Left colon (tissue), 2 donors: ENCODE measurements around the gene APOBEC3C. TPM values are rescaled to one million over a fixed set of nuclear protein-coding genes. Genes with fewer than 3 reads are reported as not detected.
"Not testable (repeated sequence)": the region's sequence is repeated elsewhere in the genome, so short reads cannot be mapped to it uniquely, and the experiment has no call there.

Experiments
- ATAC-seq: fragments of 200-7000 bp; cut with Tn5 transposase; one replicate; pipeline ENCODE4 v1.9.1; 2020; ENCODE audit warnings: mild to moderate bottlenecking, moderate library complexity
- DNase-seq, 2 donors: peaks; one replicate each; pipeline ENCODE4 v3.0.0-alpha.2; 2020
- intact Hi-C, 2 donors: fragments of 100-400 bp; cut with DNase I in 1 of 2; cut with micrococcal nuclease in 1 of 2; formaldehyde crosslinking; loops; one replicate each; pipeline versions ENCODE4 v1.11.2 to v1.14.0; 2022; cut with DNase I, micrococcal nuclease
- total RNA-seq, 2 donors: library from RNA; stranded (reverse); fragmentation: NEBNext Ultra II Directional; extraction: Animal tissue kit (Norgen Biotek cat#: 25700); gene quantifications; one replicate each; pipeline ENCODE4 v1.2.1, GENCODE V29; 2021
- donor health status: DM: no; HTN: no; CAD: no.
- donor health status: DM: yes; HTN: yes; CAD: no.

Gene APOBEC3C
- total RNA-seq, 2 donors from 2014 or later, result 19.9 to 37.7 TPM

DNA sequence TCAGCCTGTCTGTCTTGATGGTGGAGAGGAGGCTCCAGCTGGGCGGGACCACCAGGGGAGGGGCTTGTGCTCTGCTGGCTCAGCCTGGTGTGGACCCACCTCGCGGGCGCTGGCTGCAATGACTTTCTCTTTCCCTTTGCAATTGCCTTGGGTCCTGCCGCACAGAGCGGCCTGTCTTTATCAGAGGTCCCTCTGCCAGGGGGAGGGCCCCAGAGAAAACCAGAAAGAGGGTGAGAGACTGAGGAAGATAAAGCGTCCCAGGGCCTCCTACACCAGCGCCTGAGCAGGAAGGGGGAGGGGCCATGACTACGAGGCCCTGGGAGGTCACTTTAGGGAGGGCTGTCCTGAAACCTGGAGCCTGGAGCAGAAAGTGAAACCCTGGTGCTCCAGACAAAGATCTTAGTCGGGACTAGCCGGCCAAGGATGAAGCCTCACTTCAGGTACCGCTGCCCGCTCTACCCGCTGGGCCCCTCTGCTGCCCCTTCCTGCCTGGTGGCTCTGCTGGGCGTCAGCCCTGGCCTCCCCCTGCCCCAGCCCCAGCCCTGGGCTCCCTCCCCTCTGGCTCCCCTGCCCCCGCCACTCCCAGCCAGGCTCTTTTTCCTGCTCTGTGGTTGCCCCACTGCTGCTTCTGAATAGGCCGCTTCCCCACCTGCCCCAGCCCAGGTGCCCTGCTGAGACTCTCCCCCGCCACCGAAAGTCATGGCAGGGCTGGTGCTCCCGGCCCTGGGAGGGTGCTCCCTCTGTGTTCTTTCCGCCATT, 26.7 kb downstream of the APOBEC3C start, which contains the start of gene APOBEC3F:
Gene APOBEC3F (plus strand): TSS at position 327 of the 759 bp plus-strand sequence. CDS start 97 bp downstream, at position 424.
- ATAC-seq (peak; percentile 91), DNase-seq (peak; percentile 51 to 72)
- intact Hi-C loops, result not testable (repeated sequence)

DNA sequence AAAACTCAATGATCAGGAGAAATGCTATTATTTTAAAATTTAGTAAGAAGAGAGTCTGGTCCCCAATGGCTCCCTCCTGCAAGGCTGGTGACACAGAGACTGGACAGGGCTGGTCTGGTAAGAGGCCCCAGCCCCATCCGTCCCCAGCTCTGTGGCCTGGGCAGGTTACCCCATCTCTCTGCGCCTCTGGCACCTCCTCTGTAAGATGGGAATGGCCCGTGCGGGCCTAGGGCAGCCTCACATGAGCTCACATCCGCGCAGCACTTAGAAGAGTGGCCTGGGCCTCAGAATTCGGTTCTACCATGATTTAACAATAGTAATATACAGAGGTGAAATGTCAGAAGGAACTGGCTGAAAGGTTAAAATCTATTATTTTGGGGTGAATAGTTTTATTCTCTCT, 27.9 kb downstream of the APOBEC3C start:
- ATAC-seq (no peak), DNase-seq (no peak)
- intact Hi-C loops, result no loop called here

DNA sequence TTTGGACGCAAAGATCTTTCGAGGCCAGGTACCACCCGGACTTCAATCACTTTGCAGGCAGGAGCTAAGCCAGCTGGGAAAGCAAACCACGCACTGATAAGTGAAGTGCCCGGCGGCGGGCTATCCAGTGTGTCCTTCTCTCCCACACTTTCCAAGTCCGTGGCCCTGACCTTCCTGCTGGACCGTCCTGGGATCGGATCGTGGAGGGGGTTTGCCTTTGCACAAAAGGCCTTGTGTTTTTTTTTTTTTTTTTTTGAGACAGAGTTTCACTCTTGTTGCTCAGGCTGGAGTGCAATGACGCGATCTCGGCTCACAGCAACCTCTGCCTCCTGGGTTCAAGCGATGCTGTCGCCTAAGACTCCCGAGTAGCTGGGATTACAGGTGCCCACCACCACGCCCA, 29.0 kb downstream of the APOBEC3C start:
- intact Hi-C loops, DNase-seq, ATAC-seq: not testable (repeated sequence)

DNA sequence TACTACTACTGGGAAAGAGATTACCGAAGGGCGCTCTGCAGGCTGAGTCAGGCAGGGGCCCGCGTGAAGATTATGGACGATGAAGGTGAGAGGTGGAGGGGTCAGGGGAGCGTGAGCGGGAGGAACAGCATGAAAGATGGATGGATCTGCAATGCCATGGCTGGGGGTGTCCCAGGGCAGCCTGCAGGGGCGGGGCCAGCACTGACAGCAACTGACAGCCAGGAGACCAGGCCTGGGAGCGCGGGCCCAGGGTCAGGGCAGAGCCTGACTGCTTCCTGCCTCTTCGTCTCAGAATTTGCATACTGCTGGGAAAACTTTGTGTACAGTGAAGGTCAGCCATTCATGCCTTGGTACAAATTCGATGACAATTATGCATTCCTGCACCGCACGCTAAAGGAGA, 31.1 kb downstream of the APOBEC3C start:
- ATAC-seq, intact Hi-C loops, DNase-seq: not testable (repeated sequence)

DNA sequence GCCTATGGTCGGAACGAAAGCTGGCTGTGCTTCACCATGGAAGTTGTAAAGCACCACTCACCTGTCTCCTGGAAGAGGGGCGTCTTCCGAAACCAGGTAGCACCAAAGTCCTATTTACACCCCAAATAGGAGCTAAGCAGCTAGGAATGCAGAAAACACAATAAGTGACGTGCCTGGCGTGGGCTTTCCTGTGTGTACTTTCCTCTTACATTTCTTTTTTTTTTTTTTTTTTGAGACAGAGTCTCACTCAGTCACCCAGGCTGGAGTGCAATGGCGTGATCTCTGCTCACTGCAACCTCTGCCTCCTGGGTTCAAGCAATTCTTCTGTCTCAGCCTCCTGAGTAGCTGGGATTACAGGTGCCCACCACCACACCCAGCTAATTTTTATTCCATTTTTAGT, 35.4 kb downstream of the APOBEC3C start:
- ATAC-seq, intact Hi-C loops: not testable (repeated sequence)

DNA sequence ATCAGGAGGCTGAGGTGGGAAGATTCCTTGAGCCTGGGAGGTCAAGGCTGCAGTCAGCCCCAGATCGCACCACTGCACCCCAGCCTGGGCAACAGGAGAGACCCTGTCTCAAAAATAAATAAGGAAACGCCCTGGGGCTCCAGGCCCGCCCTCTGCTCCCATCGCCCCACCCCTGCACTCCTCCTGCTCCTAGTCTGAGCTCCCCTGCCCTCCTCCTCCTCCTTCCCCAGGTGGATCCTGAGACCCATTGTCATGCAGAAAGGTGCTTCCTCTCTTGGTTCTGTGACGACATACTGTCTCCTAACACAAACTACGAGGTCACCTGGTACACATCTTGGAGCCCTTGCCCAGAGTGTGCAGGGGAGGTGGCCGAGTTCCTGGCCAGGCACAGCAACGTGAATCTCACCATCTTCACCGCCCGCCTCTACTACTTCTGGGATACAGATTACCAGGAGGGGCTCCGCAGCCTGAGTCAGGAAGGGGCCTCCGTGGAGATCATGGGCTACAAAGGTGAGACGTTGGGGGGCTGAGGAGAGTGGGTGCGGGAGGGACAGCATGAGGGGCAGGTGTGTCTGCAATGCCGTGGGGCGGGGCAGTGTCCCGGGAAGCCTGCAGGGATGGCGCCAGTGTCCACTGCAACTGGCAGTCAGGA, 37.9 kb downstream of the APOBEC3C start:
- ATAC-seq, DNase-seq, intact Hi-C loops: not testable (repeated sequence)

More for the DNA sequence above, 35.4 kb downstream of the APOBEC3C start:
- not testable (repeated sequence) for DNase-seq

DNA sequence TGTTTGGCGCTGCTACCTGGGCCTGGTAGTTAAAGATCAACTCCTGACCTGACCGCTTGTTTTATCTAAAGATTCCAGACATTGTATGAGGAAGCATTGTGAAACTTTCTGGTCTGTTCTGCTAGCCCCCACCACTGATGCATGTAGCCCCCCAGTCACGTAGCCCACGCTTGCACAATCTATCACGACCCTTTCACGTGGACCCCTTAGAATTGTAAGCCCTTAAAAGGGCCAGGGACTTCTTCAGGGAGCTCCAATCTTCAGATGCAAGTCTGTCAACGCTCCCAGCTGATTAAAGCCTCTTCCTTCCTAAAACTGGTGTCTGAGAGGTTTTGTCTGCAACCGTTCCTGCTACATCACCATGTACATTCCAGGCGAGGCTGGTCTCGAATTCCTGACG, 41.6 kb downstream of the APOBEC3C start:
- ATAC-seq, result no peak
- intact Hi-C loops, result no loop called here
- no peak for DNase-seq

DNA sequence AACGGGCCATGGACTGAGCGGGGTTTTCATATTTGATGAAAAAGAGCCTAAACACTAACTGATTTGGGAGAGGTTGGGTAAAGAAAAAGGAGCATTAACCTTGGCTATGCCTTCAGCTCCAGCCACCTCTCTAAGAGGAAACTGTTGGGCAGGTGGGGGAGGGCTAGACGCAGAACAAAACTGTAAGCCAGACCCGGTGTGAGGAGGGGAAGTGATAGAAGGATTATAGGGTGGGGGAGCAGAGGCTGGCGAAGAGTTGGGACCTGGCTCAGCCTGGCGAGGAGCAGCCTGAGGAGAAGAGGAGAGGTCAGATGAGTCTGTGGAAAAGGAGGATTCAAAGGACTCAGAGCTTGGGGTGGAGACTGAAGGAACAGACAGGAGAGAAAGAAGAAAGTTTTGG, 47.2 kb downstream of the APOBEC3C start:
- intact Hi-C loops, ATAC-seq, DNase-seq: not testable (repeated sequence)

DNA sequence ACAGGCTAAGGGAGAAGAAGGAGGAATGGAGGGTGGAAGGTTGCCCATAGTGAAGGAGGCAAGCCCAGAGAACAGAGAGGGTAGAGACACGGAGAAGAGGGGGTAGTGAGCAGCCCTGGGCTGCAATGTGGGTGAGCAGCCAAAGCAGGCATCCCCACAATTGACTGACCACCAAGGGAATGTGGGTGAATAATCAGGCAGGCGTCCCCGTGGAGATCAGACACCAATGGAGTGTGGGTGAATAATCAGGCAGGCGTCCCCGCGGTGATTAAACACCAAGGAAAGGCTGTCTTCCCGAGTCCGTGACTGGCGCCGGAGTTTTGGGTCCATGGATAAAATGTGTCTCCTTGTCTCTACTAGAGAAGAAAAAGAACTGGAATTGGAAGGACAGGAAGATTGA, 47.9 kb downstream of the APOBEC3C start:
- DNase-seq, intact Hi-C loops, ATAC-seq: not testable (repeated sequence)

DNA sequence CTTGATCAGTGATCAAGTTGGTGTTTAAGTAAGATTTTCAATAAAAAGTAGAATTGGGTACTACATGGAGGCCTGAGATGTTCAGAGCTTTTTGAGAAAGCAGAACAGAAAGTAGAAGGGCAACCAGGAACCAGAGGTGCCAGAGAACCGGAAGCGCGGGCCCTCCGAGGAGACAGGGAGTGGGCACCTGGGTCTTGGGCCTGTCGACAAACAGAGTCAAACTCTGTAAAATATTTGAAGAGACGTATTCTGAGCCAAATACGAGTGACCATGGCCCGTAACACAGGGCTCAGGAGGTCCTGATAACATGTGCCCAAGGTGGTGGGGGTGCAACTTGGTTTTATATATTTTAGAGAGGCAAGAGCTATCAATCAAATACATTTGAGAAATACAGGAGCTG, 49.8 kb downstream of the APOBEC3C start:
- ATAC-seq, DNase-seq, intact Hi-C loops: not testable (repeated sequence)

DNA sequence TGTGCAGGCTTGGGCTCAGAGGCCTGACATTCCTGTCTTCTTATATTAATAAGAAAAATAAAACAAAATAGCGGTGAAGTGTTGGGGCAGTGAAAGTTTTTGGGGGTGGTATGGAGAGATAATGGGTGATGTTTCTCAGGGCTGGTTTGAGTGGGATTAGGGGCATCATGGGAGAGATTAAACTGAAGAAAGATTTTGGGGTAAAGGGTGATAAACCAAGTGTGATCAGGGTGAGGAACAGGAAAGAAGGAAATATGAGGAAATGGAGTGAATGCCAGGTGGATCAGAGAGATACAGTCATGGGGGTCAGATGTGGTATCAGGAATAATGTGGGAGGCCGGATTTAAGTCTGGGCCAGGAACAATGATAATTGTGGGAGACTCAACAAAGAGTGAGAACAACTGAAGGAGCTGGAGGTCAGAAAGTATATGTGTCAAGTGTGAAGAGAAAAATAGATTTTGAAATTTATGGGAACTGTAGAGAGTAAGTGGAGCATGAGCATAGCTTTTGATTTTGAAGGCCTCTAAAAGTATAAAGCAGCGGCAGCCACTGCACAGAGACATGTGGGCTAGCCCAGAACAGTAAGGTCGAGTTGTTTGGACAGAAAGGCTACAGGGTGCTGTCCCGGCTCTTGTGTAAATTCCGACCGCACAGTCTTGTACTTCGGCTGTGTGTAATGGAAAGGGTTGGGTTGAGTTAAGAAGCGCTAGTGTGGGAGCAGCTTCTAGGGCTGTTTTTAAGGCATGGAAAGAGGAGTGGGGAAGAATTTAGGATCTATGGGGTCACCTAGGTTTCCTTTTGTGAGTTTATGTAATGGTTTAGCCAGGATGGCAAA, 52.6 kb downstream of the APOBEC3C start:
- DNase-seq, intact Hi-C loops, ATAC-seq: not testable (repeated sequence)

DNA sequence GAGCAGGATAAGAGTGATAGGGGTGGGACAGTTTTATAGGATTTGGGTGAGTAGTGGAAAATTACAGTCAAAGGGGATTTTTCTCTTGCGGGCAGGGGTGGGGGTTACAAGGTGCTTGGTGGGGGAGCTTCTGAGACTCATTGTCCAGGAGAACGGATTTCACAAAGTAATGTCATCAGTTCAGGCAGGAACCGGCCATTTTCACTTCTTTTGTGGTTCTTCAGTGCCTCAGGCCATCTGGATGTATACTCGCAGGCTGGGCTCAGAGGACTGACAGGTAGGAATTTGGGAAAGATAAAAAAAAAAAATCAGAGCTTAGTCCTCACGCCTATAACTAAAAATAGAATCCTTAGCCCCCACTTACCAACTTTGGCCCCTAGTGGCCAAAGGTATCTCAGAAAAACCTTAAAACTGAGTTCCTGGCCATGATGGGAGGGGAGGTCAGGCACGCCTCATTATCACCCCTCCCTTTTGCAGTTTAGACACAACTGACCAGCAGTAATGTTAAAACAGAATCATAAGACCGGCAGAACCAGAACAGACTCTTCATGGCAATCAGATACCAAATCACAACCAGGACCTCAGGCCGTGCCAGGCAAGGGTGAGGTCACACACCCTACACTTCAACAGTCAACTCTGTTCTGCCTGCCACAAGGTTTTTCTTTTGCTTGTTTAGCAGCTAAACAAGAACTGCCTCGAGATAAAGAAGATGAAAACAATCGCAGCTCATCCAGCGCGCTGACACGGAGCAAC, 54.2 kb downstream of the APOBEC3C start:
- intact Hi-C loops, result no loop called here
- DNase-seq (no peak), ATAC-seq (no peak)

Other genes starting within 250 kb of the APOBEC3C start
- gene DNAL4, start 220.1 kb upstream of the APOBEC3C start, total RNA-seq, result 10 to 100 TPM; 14.4 to 16.8 TPM
- gene NPTXR, start 170.2 kb upstream of the APOBEC3C start, total RNA-seq, result 1 to 10 TPM in 1 of 2 donors, under 1 TPM in 1; 0.46 to 2.5 TPM
- gene CBX6, start 142.0 kb upstream of the APOBEC3C start, total RNA-seq, result 10 to 100 TPM in 1 of 2 donors, 1 to 10 TPM in 1; 6.8 to 28.4 TPM
- 1 to 10 TPM; 1.4 to 2.2 TPM for gene APOBEC3A, start 56.6 kb upstream of the APOBEC3C start, total RNA-seq
- gene APOBEC3B, start 31.9 kb upstream of the APOBEC3C start, total RNA-seq, result 10 to 100 TPM in 1 of 2 donors, 1 to 10 TPM in 1; 8.2 to 34.3 TPM
- gene APOBEC3D, start 6.9 kb downstream of the APOBEC3C start, total RNA-seq, result 1 to 10 TPM; 3.6 to 7.2 TPM
- 1 to 10 TPM; 6.3 to 6.6 TPM for gene APOBEC3F, start 26.6 kb downstream of the APOBEC3C start, total RNA-seq
- gene APOBEC3G, start 63.0 kb downstream of the APOBEC3C start, total RNA-seq, result 1 to 10 TPM; 3.8 to 7.8 TPM
- gene APOBEC3H, start 83.0 kb downstream of the APOBEC3C start, total RNA-seq, result not detected
- 10 to 100 TPM; 18.6 to 33.4 TPM for gene CBX7, start 138.4 kb downstream of the APOBEC3C start, total RNA-seq
- 1 to 10 TPM; 2.7 to 5.3 TPM for gene PDGFB, start 230.7 kb downstream of the APOBEC3C start, total RNA-seq